CD14-positive monocyte (primary cell): ENCODE data around the gene RTF2. TPM values are rescaled to one million over a fixed set of nuclear protein-coding genes. Genes with fewer than 3 reads are reported as not detected.

Source experiments
- DNase-seq, 3 donors: peaks; one replicate each; pipeline ENCODE4 v3.0.0-alpha.2; 2011 to 2022
- H2AFZ ChIP-seq: 2 replicates; pipeline ENCODE4 v1.6.0; 2012; ENCODE audit warnings: mild to moderate bottlenecking, low read depth, low read length, inconsistent platforms; ENCODE audit not compliant: insufficient read depth, poor library complexity, severe bottlenecking
- H3K27ac ChIP-seq, 2 donors: 1 replicate in 1 of 2; 2 replicates in 1 of 2; pipeline ENCODE4 v1.5.1; 2012 to 2013; ENCODE audit warnings: low read length in 2 of 2, control low read depth in 1 of 2, inconsistent platforms in 1 of 2, low read depth in 1 of 2, mild to moderate bottlenecking in 1 of 2
- H3K27me3 ChIP-seq, 2 donors: one replicate each; pipeline versions ENCODE4 v1.6.0 to v1.6.1; 2011 to 2013; ENCODE audit warnings: low read length in 2 of 2; ENCODE audit not compliant: control insufficient read depth in 2 of 2, insufficient read depth in 2 of 2
- H3K36me3 ChIP-seq, 2 donors: replicated peaks in 1 of 2; 1 replicate in 1 of 2; 2 replicates in 1 of 2; pipeline versions ENCODE4 v1.5.1 to v1.6.1; 2012 to 2013; ENCODE audit warnings: low read length in 2 of 2, control low read depth in 1 of 2, inconsistent platforms in 1 of 2, mild to moderate bottlenecking in 1 of 2; ENCODE audit not compliant: insufficient read depth in 2 of 2, control insufficient read depth in 1 of 2
- H3K4me1 ChIP-seq, 2 donors: 1 replicate in 1 of 2; 2 replicates in 1 of 2; pipeline versions ENCODE4 v1.5.1 to v1.6.1; 2012 to 2013; ENCODE audit warnings: low read length in 2 of 2, control low read depth in 1 of 2, inconsistent platforms in 1 of 2, mild to moderate bottlenecking in 1 of 2, moderate library complexity in 1 of 2; ENCODE audit not compliant: insufficient read depth in 2 of 2, control insufficient read depth in 1 of 2
- H3K4me2 ChIP-seq: replicated peaks from 2 replicates; pipeline ENCODE3; 2012; ENCODE audit warnings: low read length, moderate library complexity, mild to moderate bottlenecking; ENCODE audit not compliant: poor library complexity, severe bottlenecking; ENCODE audit errors: extremely low read depth
- H3K4me3 ChIP-seq, 3 experiments: fragments of 200-600 bp in 1 of 3; sonication (generic) in 1 of 3; replicated peaks in 1 of 3; 1 replicate in 2 of 3; 2 replicates in 1 of 3; pipeline ENCODE4 v1.5.1; 2011 to 2013; ENCODE audit warnings: low read length in 3 of 3, mild to moderate bottlenecking in 3 of 3, control low read depth in 2 of 3, low read depth in 2 of 3, inconsistent platforms in 1 of 3, moderate library complexity in 1 of 3
- H3K79me2 ChIP-seq: 2 replicates; pipeline ENCODE4 v1.6.0; 2012; ENCODE audit warnings: mild to moderate bottlenecking, control low read depth, inconsistent platforms, low read length, moderate library complexity; ENCODE audit not compliant: insufficient read depth
- H3K9ac ChIP-seq: 2 replicates; pipeline ENCODE4 v1.6.0; 2017; ENCODE audit warnings: low read length, mild to moderate bottlenecking; ENCODE audit not compliant: insufficient read depth, poor library complexity, severe bottlenecking
- H3K9me3 ChIP-seq, 2 donors: replicated peaks in 1 of 2; 1 replicate in 1 of 2; 2 replicates in 1 of 2; pipeline versions ENCODE4 v1.5.1 to v1.6.1; 2012 to 2013; ENCODE audit warnings: low read length in 2 of 2, control low read depth in 1 of 2; ENCODE audit not compliant: control insufficient read depth in 1 of 2, insufficient read depth in 1 of 2
- H4K20me1 ChIP-seq: 2 replicates; pipeline ENCODE4 v1.6.0; 2012; ENCODE audit warnings: mild to moderate bottlenecking, low read length, control low read depth, moderate library complexity; ENCODE audit not compliant: insufficient read depth
- H3K27ac Mint-ChIP-seq, 7 donors: one replicate each; pipeline ENCODE4 v1.8.0; 2020; ENCODE audit warnings: mild to moderate bottlenecking in 7 of 7, mixed read lengths in 7 of 7, moderate library complexity in 6 of 7, inconsistent platforms in 2 of 7
- H3K27me3 Mint-ChIP-seq, 3 donors: one replicate each; pipeline ENCODE4 v1.8.0; 2021 to 2022; ENCODE audit warnings: low read depth in 3 of 3, mild to moderate bottlenecking in 3 of 3, mixed read lengths in 3 of 3, moderate library complexity in 3 of 3, inconsistent platforms in 1 of 3
- H3K36me3 Mint-ChIP-seq, 2 donors: one replicate each; pipeline ENCODE4 v1.8.0; 2020; ENCODE audit warnings: mixed read lengths in 2 of 2, inconsistent platforms in 1 of 2, mild to moderate bottlenecking in 1 of 2
- H3K4me1 Mint-ChIP-seq: one replicate; pipeline ENCODE4 v1.8.0; 2020; ENCODE audit warnings: mild to moderate bottlenecking, mixed read lengths
- H3K4me3 Mint-ChIP-seq, 2 donors: one replicate each; pipeline ENCODE4 v1.8.0; 2020; ENCODE audit warnings: mild to moderate bottlenecking in 2 of 2, mixed read lengths in 2 of 2, moderate library complexity in 1 of 2
- H3K9me3 Mint-ChIP-seq, 7 donors: one replicate each; pipeline ENCODE4 v1.8.0; 2020 to 2022; ENCODE audit warnings: mixed read lengths in 7 of 7, mild to moderate bottlenecking in 6 of 7, moderate library complexity in 6 of 7, inconsistent platforms in 2 of 7
- CTCF ChIP-seq: fragments of 200-600 bp; IDR thresholded peaks from one replicate; pipeline ENCODE4 v1.8.0; 2022; ENCODE audit warnings: antibody characterized with exemption, mild to moderate bottlenecking
- WGBS: methylation state at CpG from one replicate; pipeline ENCODE4 v1.1.5; 2013; ENCODE audit warnings: missing lambda C conversion rate; ENCODE audit not compliant: insufficient coverage; 5-methylcytosine and 5-hydroxymethylcytosine counted together
- intact Hi-C, 2 donors: fragments of 100-400 bp; cut with micrococcal nuclease; formaldehyde crosslinking; loops; one replicate each; pipeline versions ENCODE4 v1.15.0 to v1.15.1; 2023
- polyA plus RNA-seq, 3 donors: library from polyadenylated mRNA; depleted of rRNA in 1 of 3; unstranded in 2 of 3; stranded (reverse) in 1 of 3; fragments of 300-500 nt in 2 of 3; fragments of >200 nt in 1 of 3; fragmentation: Illumina TruSeq in 2 of 3; gene quantifications; 1 replicate in 2 of 3; 2 replicates in 1 of 3; pipeline ENCODE4 v1.2.3, GENCODE V29; 2012 to 2021

Gene RTF2
- polyA plus RNA-seq, 3 donors = 74.3 to 163 (median 148) TPM

GRCh38 chr20:56460459-56460858, 8.0 kb upstream of the RTF2 start:
- no peaks in the 10 kb centered on the region for H3K9me3 Mint-ChIP-seq

GRCh38 chr20:56461576-56461975, 6.9 kb upstream of the RTF2 start:
- 100% methylated on average over 1 of the region's 3 CpGs for WGBS
- peaks cover 0 to 4% (median 0%) of the 10 kb centered on the region in 3 donors for H3K27me3 Mint-ChIP-seq
- intact Hi-C loops = loop anchor here in 1 of 2 donors (5.0 kb wide), 1 partner anchor 39 kb away; no protein-coding TSS in a partner anchor
- peaks cover 17 to 27% of the 10 kb centered on the region in 2 donors for H3K36me3 Mint-ChIP-seq
- H3K79me2 ChIP-seq = no peaks in the 10 kb centered on the region
- no peak overlapping the region for H3K9ac ChIP-seq
- no peak overlapping the region for H3K4me2 ChIP-seq
- H4K20me1 ChIP-seq = no peaks in the 10 kb centered on the region
- no peak for DNase-seq
- TF ChIP-seq CTCF = no peak
- H3K9me3 ChIP-seq = no peaks in the 10 kb centered on the region
- no peak overlapping the region for H3K4me3 Mint-ChIP-seq
- H3K27ac ChIP-seq = no peak overlapping the region
- H3K27me3 ChIP-seq = no peaks in the 10 kb centered on the region
- H3K36me3 ChIP-seq = peaks cover 12 to 14% of the 10 kb centered on the region in 2 donors
- peaks cover 23% of the 10 kb centered on the region for H3K4me1 Mint-ChIP-seq
- no peak overlapping the region for H3K27ac Mint-ChIP-seq
- no peak overlapping the region for H3K4me3 ChIP-seq
- H2AFZ ChIP-seq = no peak overlapping the region
- H3K4me1 ChIP-seq = peaks cover 21 to 27% of the 10 kb centered on the region in 2 donors
- no peaks in the 10 kb centered on the region for H3K9me3 Mint-ChIP-seq

More at GRCh38 chr20:56460459-56460858, 8.0 kb upstream of the RTF2 start:
- Histone ChIP-seq H3K27ac (no peak overlapping the region), H3K9me3 (no peaks in the 10 kb centered on the region), H3K4me2 (no peak overlapping the region), H3K36me3 (peaks cover 12 to 14% of the 10 kb centered on the region in 2 donors), H3K9ac (no peak overlapping the region), H3K79me2 (no peaks in the 10 kb centered on the region), H3K27me3 (no peaks in the 10 kb centered on the region), H3K4me1 (peaks cover 10 to 16% of the 10 kb centered on the region in 2 donors), H2AFZ (no peak overlapping the region), H3K4me3 (no peak overlapping the region), H4K20me1 (no peaks in the 10 kb centered on the region)
- Mint-ChIP-seq H3K27me3 (peaks cover 1 to 4% (median 2%) of the 10 kb centered on the region in 3 donors), H3K4me1 (peaks cover 12% of the 10 kb centered on the region), H3K36me3 (peaks cover 21 to 27% of the 10 kb centered on the region in 2 donors), H3K27ac (no peak overlapping the region), H3K4me3 (no peak overlapping the region)
- 33% methylated on average over 1 of the region's 3 CpGs for WGBS
- TF ChIP-seq CTCF = no peak
- no peak for DNase-seq
- intact Hi-C loops = loop anchor here in 1 of 2 donors (5.0 kb wide), 1 partner anchor 38 kb away; no protein-coding TSS in a partner anchor
